ENCODE data around the gene PPM1F.
A peak's percentile ranks its signal among the peaks of the same experiment; 100 is the strongest.
"Not testable (repeated sequence)": the region's sequence is repeated elsewhere in the genome, so short reads cannot be mapped to it uniquely, and the experiment has no call there.

Gene PPM1F

GRCh38 chr22:21909871-21910270 lies 42.8 kb downstream of the PPM1F start:
- in situ Hi-C loops (cut with MboI; ENCODE audit: low sequenced_read_pairs, unreplicated experiment): no loop called here
- DNase-seq (ENCODE audit: low spot score): no peak
- TF ChIP-seq, protein P1, sequence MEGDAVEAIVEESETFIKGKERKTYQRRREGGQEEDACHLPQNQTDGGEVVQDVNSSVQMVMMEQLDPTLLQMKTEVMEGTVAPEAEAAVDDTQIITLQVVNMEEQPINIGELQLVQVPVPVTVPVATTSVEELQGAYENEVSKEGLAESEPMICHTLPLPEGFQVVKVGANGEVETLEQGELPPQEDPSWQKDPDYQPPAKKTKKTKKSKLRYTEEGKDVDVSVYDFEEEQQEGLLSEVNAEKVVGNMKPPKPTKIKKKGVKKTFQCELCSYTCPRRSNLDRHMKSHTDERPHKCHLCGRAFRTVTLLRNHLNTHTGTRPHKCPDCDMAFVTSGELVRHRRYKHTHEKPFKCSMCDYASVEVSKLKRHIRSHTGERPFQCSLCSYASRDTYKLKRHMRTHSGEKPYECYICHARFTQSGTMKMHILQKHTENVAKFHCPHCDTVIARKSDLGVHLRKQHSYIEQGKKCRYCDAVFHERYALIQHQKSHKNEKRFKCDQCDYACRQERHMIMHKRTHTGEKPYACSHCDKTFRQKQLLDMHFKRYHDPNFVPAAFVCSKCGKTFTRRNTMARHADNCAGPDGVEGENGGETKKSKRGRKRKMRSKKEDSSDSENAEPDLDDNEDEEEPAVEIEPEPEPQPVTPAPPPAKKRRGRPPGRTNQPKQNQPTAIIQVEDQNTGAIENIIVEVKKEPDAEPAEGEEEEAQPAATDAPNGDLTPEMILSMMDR (IDR thresholded peaks at IDR 0.05; ENCODE audit: borderline replicate concordance, control extremely low read depth, extremely low read depth, insufficient read depth, missing control alignments): no peak

GRCh38 chr22:21907638-21908522 lies 44.8 kb downstream of the PPM1F start:
- in situ Hi-C loops (cut with MboI; ENCODE audit: low sequenced_read_pairs, unreplicated experiment): no loop called here
- TF ChIP-seq, protein P1 (IDR thresholded peaks at IDR 0.05; ENCODE audit: borderline replicate concordance, control extremely low read depth, extremely low read depth, insufficient read depth, missing control alignments): no peak

GRCh38 chr22:21905234-21905633 lies 47.4 kb downstream of the PPM1F start:
- peak; percentile 4 for DNase-seq (ENCODE audit: low spot score)
- in situ Hi-C loops (cut with MboI; ENCODE audit: low sequenced_read_pairs, unreplicated experiment): not testable (repeated sequence)

More at GRCh38 chr22:21907638-21908522, 44.8 kb downstream of the PPM1F start:
- no peak for DNase-seq (ENCODE audit: low spot score)

- DNase-seq (ENCODE audit: low spot score): no peak
- in situ Hi-C loops (cut with MboI; ENCODE audit: low sequenced_read_pairs, unreplicated experiment): no loop called here
- TF ChIP-seq, protein P1 (IDR thresholded peaks at IDR 0.05; ENCODE audit: borderline replicate concordance, control extremely low read depth, extremely low read depth, insufficient read depth, missing control alignments): no peak
Measured at GRCh38 chr22:21904250-21904789, 48.3 kb downstream of the PPM1F start.

- in situ Hi-C loops (cut with MboI; ENCODE audit: low sequenced_read_pairs, unreplicated experiment): no loop called here
- TF ChIP-seq, protein P1 (IDR thresholded peaks at IDR 0.05; ENCODE audit: borderline replicate concordance, control extremely low read depth, extremely low read depth, insufficient read depth, missing control alignments): no peak
- DNase-seq (ENCODE audit: low spot score): no peak
Measured at GRCh38 chr22:21903283-21903682, 49.4 kb downstream of the PPM1F start.

DNA sequence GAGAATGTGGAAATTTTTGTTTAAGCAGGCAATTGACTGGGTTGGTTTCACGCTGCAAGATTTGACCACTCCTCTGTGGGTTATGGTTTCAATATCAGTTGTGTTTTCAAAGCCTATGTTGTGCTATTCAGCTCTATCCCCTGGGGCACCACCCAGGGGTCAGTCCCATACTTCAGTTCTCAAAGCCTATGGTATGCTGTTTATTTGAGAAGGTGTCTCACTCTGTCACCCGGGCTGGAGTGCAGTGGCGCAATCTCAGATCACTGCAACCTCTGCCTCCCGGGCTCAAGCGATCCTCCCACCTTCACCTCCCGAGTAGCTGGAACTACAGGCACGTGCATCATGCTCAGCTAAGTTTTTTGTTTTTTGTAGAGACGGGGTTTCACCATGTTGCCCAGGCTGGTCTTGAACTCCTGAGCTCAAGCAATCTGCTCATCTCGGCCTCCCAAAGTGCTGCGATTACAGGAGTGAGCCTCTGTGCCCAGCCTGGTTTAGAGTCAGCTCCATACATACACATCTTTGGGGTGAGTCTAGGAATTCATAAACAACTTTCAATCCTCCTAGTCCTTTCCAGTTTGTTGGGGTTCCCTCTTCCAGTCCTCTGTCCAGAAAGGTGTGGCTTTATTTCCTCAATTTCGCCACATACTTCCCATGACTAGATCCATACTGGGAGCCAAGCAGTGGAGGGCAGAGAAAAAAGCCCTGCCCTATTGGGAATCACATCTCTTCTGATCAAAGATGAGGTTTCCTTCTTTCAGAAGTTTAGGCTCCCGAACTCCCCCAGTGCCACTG lies 50.2 kb downstream of the PPM1F start:
- in situ Hi-C loops (cut with MboI; ENCODE audit: low sequenced_read_pairs, unreplicated experiment): no loop called here
- DNase-seq (ENCODE audit: low spot score): peak; percentile 55
- TF ChIP-seq, protein P1 (IDR thresholded peaks at IDR 0.05; ENCODE audit: borderline replicate concordance, control extremely low read depth, extremely low read depth, insufficient read depth, missing control alignments): no peak
